ENCODE measurements around the gene AMY1B. TPM values are rescaled to one million over a fixed set of nuclear protein-coding genes. Genes with fewer than 3 reads are reported as not detected.
"Not testable (repeated sequence)": the region's sequence is repeated elsewhere in the genome, so short reads cannot be mapped to it uniquely, and the experiment has no call there.

AMY1B gene
- total and polyA plus RNA-seq, 9 donors = 0.85 to 35.5 (median 3.2) TPM; not detected in 6

GRCh38 chr1:103655460-103655859 is 40.5 kb downstream of the AMY1B start, which contains the start of gene AMY1A:
Gene AMY1A, plus strand, starts transcription at chr1:103655760. Its CDS starts 571 bp downstream, at chr1:103656331.
- H3K4me1 ChIP-seq (ENCODE audit: insufficient read depth); H3K9me3 ChIP-seq; intact Hi-C loops (cut with DNase I); H3K36me3 ChIP-seq; H3K27me3 ChIP-seq; DNase-seq; H3K4me3 ChIP-seq; H3K27ac ChIP-seq: not testable (repeated sequence)
- WGBS, 3 donors = no CpG with 5 or more reads among the region's 5 CpGs

- DNase-seq; H3K27ac ChIP-seq; H3K27me3 ChIP-seq; intact Hi-C loops (cut with DNase I); H3K36me3 ChIP-seq; H3K9me3 ChIP-seq; H3K4me1 ChIP-seq (ENCODE audit: insufficient read depth); H3K4me3 ChIP-seq: not testable (repeated sequence)
- WGBS, 3 donors = no CpG with 5 or more reads among the region's 6 CpGs
Observed at GRCh38 chr1:103654133-103654532, 41.9 kb downstream of the AMY1B start.

GRCh38 chr1:103650889-103651288 is 45.1 kb downstream of the AMY1B start:
- DNase-seq; H3K9me3 ChIP-seq; intact Hi-C loops (cut with DNase I); H3K27ac ChIP-seq; H3K4me1 ChIP-seq (ENCODE audit: insufficient read depth); H3K27me3 ChIP-seq; H3K36me3 ChIP-seq; H3K4me3 ChIP-seq: not testable (repeated sequence)
- no CpG with 5 or more reads among the region's 4 CpGs for WGBS, 3 donors

GRCh38 chr1:103650305-103650704 is 45.7 kb downstream of the AMY1B start:
- no CpG with 5 or more reads among the region's 3 CpGs for WGBS, 3 donors
- H3K9me3 ChIP-seq; intact Hi-C loops (cut with DNase I); H3K36me3 ChIP-seq; H3K27ac ChIP-seq; DNase-seq; H3K4me1 ChIP-seq (ENCODE audit: insufficient read depth); H3K27me3 ChIP-seq; H3K4me3 ChIP-seq: not testable (repeated sequence)

- DNase-seq; H3K36me3 ChIP-seq; H3K27me3 ChIP-seq; H3K9me3 ChIP-seq; intact Hi-C loops (cut with DNase I); H3K4me3 ChIP-seq; H3K27ac ChIP-seq; H3K4me1 ChIP-seq (ENCODE audit: insufficient read depth): not testable (repeated sequence)
- WGBS, 3 donors = no CpG with 5 or more reads among the region's 3 CpGs
Observed at GRCh38 chr1:103643908-103644307, 52.1 kb downstream of the AMY1B start.

GRCh38 chr1:103641194-103641593 is 54.8 kb downstream of the AMY1B start:
- H3K9me3 ChIP-seq; intact Hi-C loops (cut with DNase I); H3K27me3 ChIP-seq; H3K4me1 ChIP-seq (ENCODE audit: insufficient read depth); H3K27ac ChIP-seq; H3K4me3 ChIP-seq; DNase-seq; H3K36me3 ChIP-seq: not testable (repeated sequence)
- no CpG with 5 or more reads among the region's 3 CpGs for WGBS, 3 donors

Small RNAs within 50 kb of the gene (small RNA-seq; reads per million reads assigned to genes)
- not detected for gene AC105272.1

Other genes starting within 250 kb of the AMY1B start
- gene RNPC3, start 170.5 kb downstream of the AMY1B start, total RNA-seq = 10 to 100 TPM; 21.6 to 70.2 (median 33.0) TPM
- 10 to 100 TPM; 20.7 to 30.0 TPM for gene RNPC3, start 170.5 kb downstream of the AMY1B start, polyA plus RNA-seq
- 10 to 100 TPM; 25.1 to 59.7 (median 31.6) TPM for gene AMY2B, start 124.6 kb downstream of the AMY1B start, total RNA-seq
- gene AMY2B, start 124.6 kb downstream of the AMY1B start, polyA plus RNA-seq = 10 to 100 TPM; 16.3 to 17.4 TPM
- gene AMY2A, start 78.8 kb downstream of the AMY1B start, total RNA-seq = 1 to 10 TPM in 1 of 7 donors, under 1 TPM in 3, not detected in 3; 0.42 to 6.9 (median 0.78) TPM
- under 1 TPM in 1 of 2 donors, not detected in 1; 0.15 TPM for gene AMY2A, start 78.8 kb downstream of the AMY1B start, polyA plus RNA-seq
- gene AMY1A, start 40.5 kb downstream of the AMY1B start, total RNA-seq = 10 to 100 TPM in 2 of 7 donors, not detected in 5; 13.3 to 17.5 TPM
- gene AMY1A, start 40.5 kb downstream of the AMY1B start, polyA plus RNA-seq = not detected
- 10 to 100 TPM in 1 of 7 donors, 1 to 10 TPM in 2, under 1 TPM in 1, not detected in 3; 0.40 to 24.8 (median 5.3) TPM for gene AMY1C, start 53.7 kb upstream of the AMY1B start, total RNA-seq
- gene AMY1C, start 53.7 kb upstream of the AMY1B start, polyA plus RNA-seq = under 1 TPM in 1 of 2 donors, not detected in 1; 0.12 TPM

Data from ovary (tissue), 9 donors.